Nephron (organoid): ENCODE measurements around the gene TOMM5.

Source experiments
- H3K27ac Mint-ChIP-seq, 3 experiments: 2 replicates each; pipeline ENCODE4 v1.8.0; 2020; ENCODE audit warnings: mixed read lengths in 3 of 3, mild to moderate bottlenecking in 2 of 3, moderate library complexity in 1 of 3
- H3K27me3 Mint-ChIP-seq: 2 replicates; pipeline ENCODE4 v1.8.0; 2021; ENCODE audit warnings: low read depth, mild to moderate bottlenecking, moderate library complexity, mixed read lengths
- H3K36me3 Mint-ChIP-seq: 2 replicates; pipeline ENCODE4 v1.8.0; 2020; ENCODE audit warnings: low read depth, mixed read lengths
- H3K4me1 Mint-ChIP-seq: 2 replicates; pipeline ENCODE4 v1.8.0; 2020; ENCODE audit warnings: mixed read lengths
- H3K4me3 Mint-ChIP-seq, 3 experiments: 2 replicates each; pipeline ENCODE4 v1.8.0; 2020; ENCODE audit warnings: mild to moderate bottlenecking in 3 of 3, mixed read lengths in 3 of 3, moderate library complexity in 2 of 3
- H3K9me3 Mint-ChIP-seq: 2 replicates; pipeline ENCODE4 v1.8.0; 2020; ENCODE audit warnings: mixed read lengths
- CTCF ChIP-seq, 3 experiments: fragments of 200-600 bp; sonication (generic); IDR thresholded peaks; one replicate each; pipeline ENCODE4 v1.5.0; 2021; ENCODE audit warnings: antibody characterized with exemption in 3 of 3; ENCODE audit not compliant: unreplicated experiment in 3 of 3

The TOMM5 gene

GRCh38 chr9:37566716-37567115 is 25.7 kb downstream of the TOMM5 start:
- Mint-ChIP-seq H3K4me3 (no peak overlapping the region), H3K9me3 (peaks cover 9% of the 10 kb centered on the region), H3K27me3 (no peaks in the 10 kb centered on the region), H3K36me3 (peaks cover 57% of the 10 kb centered on the region), H3K27ac (peak overlapping the region in 1 of 3 experiments; percentile 65), H3K4me1 (peaks cover 14% of the 10 kb centered on the region)
- no peak for TF ChIP-seq CTCF (IDR thresholded peaks at IDR 0.05; ENCODE audit: unreplicated experiment in 3 of 3)

GRCh38 chr9:37565661-37566618 is 26.5 kb downstream of the TOMM5 start:
- Mint-ChIP-seq H3K4me1 (peaks cover 8% of the 10 kb centered on the region), H3K27me3 (no peaks in the 10 kb centered on the region), H3K9me3 (peaks cover 9% of the 10 kb centered on the region), H3K27ac (peak overlapping the region in 1 of 3 experiments; percentile 65), H3K4me3 (no peak overlapping the region), H3K36me3 (peaks cover 58% of the 10 kb centered on the region)
- TF ChIP-seq CTCF (IDR thresholded peaks at IDR 0.05; ENCODE audit: unreplicated experiment in 3 of 3): no peak

- Mint-ChIP-seq H3K27me3 (no peaks in the 10 kb centered on the region), H3K4me3 (no peak overlapping the region), H3K4me1 (peaks cover 8% of the 10 kb centered on the region), H3K27ac (no peak overlapping the region), H3K36me3 (peaks cover 54% of the 10 kb centered on the region), H3K9me3 (peaks cover 9% of the 10 kb centered on the region)
- no peak for TF ChIP-seq CTCF (IDR thresholded peaks at IDR 0.05; ENCODE audit: unreplicated experiment in 3 of 3)
Measured at GRCh38 chr9:37564916-37565315, 27.5 kb downstream of the TOMM5 start.

- Mint-ChIP-seq H3K27ac (no peak overlapping the region), H3K4me1 (peaks cover 8% of the 10 kb centered on the region), H3K4me3 (no peak overlapping the region), H3K36me3 (peaks cover 63% of the 10 kb centered on the region), H3K27me3 (no peaks in the 10 kb centered on the region), H3K9me3 (peaks cover 9% of the 10 kb centered on the region)
- no peak for TF ChIP-seq CTCF (IDR thresholded peaks at IDR 0.05; ENCODE audit: unreplicated experiment in 3 of 3)
Measured at GRCh38 chr9:37563806-37564513, 28.4 kb downstream of the TOMM5 start.

- no peaks in the 10 kb centered on the region for H3K27me3 Mint-ChIP-seq
- no peaks in the 10 kb centered on the region for H3K4me1 Mint-ChIP-seq
- H3K36me3 Mint-ChIP-seq: peaks cover 62% of the 10 kb centered on the region
- no peak overlapping the region for H3K27ac Mint-ChIP-seq
- TF ChIP-seq CTCF (IDR thresholded peaks at IDR 0.05; ENCODE audit: unreplicated experiment in 3 of 3): no peak
- no peak overlapping the region for H3K4me3 Mint-ChIP-seq
- H3K9me3 Mint-ChIP-seq: peaks cover 9% of the 10 kb centered on the region
Measured at GRCh38 chr9:37562826-37563225, 29.6 kb downstream of the TOMM5 start.
